SU-DHL-6 (cell line): Measurements from ENCODE around the gene GBX2.

Experiments used
- H2AFZ ChIP-seq: fragments of 200-600 bp; sonication (generic); 2 replicates; pipeline ENCODE4 v1.6.1; 2014; ENCODE audit warnings: low read depth, mild to moderate bottlenecking, moderate library complexity, mixed read lengths, antibody characterized with exemption, low read length; ENCODE audit not compliant: severe bottlenecking
- H3F3A ChIP-seq: fragments of 200-600 bp; shearing (Covaris generic); 2 replicates; pipeline ENCODE4 v1.6.0; 2016; ENCODE audit warnings: antibody characterized with exemption, mild to moderate bottlenecking; ENCODE audit not compliant: insufficient read depth
- H3K27ac ChIP-seq: fragments of 200-600 bp; sonication (generic); 2 replicates; pipeline ENCODE4 v1.5.1; 2016; ENCODE audit warnings: low read depth, mild to moderate bottlenecking, low read length, moderate library complexity, mixed read lengths
- H3K27me3 ChIP-seq: fragments of 200-600 bp; sonication (generic), shearing (Covaris generic); 2 replicates; pipeline ENCODE4 v1.6.0; 2014; ENCODE audit warnings: mild to moderate bottlenecking, low read length
- H3K36me3 ChIP-seq: fragments of 200-600 bp; sonication (generic); 2 replicates; pipeline ENCODE4 v1.6.1; 2014; ENCODE audit warnings: mild to moderate bottlenecking, low read length, mixed read lengths
- H3K4me2 ChIP-seq: fragments of 300-600, 200-600 bp; shearing (Covaris generic), sonication (generic); 2 replicates; pipeline ENCODE4 v1.6.0; 2014; ENCODE audit warnings: low read length, low read depth, mild to moderate bottlenecking; ENCODE audit not compliant: poor library complexity, severe bottlenecking
- H3K4me3 ChIP-seq: fragments of 200-600 bp; sonication (generic); 2 replicates; pipeline ENCODE4 v1.5.1; 2014; ENCODE audit warnings: antibody characterized with exemption, low read length, mild to moderate bottlenecking, mixed read lengths; ENCODE audit not compliant: insufficient read depth, poor library complexity, severe bottlenecking
- H3K79me2 ChIP-seq: fragments of 200-600 bp; sonication (generic); 2 replicates; pipeline ENCODE4 v1.6.1; 2014; ENCODE audit warnings: mild to moderate bottlenecking, low read length, moderate library complexity; ENCODE audit not compliant: insufficient read depth
- H3K9ac ChIP-seq: fragments of 200-600 bp; sonication (generic); 2 replicates; pipeline ENCODE4 v1.7.0; 2014; ENCODE audit warnings: mild to moderate bottlenecking, low read length
- H3K9me2 ChIP-seq: fragments of 200-600 bp; sonication (generic); replicated peaks from 2 replicates; pipeline ENCODE4 v1.6.1; 2014; ENCODE audit warnings: low read length; ENCODE audit not compliant: insufficient read depth
- H3K9me3 ChIP-seq: fragments of 200-600 bp; sonication (generic); 2 replicates; pipeline ENCODE4 v1.6.1; 2014; ENCODE audit warnings: low read length, mixed read lengths; ENCODE audit not compliant: insufficient read depth
- H4K20me1 ChIP-seq: fragments of 200-600 bp; sonication (generic); 2 replicates; pipeline ENCODE4 v1.6.1; 2014; ENCODE audit warnings: low read depth, mild to moderate bottlenecking, antibody characterized with exemption, low read length, moderate library complexity, mixed read lengths
- CTCF ChIP-seq: fragments of 200-600 bp; sonication (generic); IDR thresholded peaks from one replicate; pipeline ENCODE4 v1.5.1; 2017; ENCODE audit warnings: antibody characterized with exemption, mild to moderate bottlenecking, low read length, moderate library complexity; ENCODE audit not compliant: insufficient read depth, poor library complexity, severe bottlenecking
- EZH2phosphoT487 ChIP-seq: fragments of 200-600 bp; sonication (generic), shearing (Covaris generic); conservative IDR thresholded peaks from 2 replicates; pipeline ENCODE4 v1.6.1; 2018; ENCODE audit warnings: mild to moderate bottlenecking, antibody characterized with exemption, low read length, moderate library complexity, mixed read lengths

The GBX2 gene

GRCh38 chr2:236165842-236166795, 2.1 kb downstream of the GBX2 start:
- H3K79me2 ChIP-seq, result no peaks in the 10 kb centered on the region
- H3K36me3 ChIP-seq, result no peaks in the 10 kb centered on the region
- H3K9me3 ChIP-seq, result no peaks in the 10 kb centered on the region
- no peak overlapping the region for H3K4me3 ChIP-seq
- no peaks in the 10 kb centered on the region for H3K9me2 ChIP-seq
- no peak overlapping the region for H2AFZ ChIP-seq
- H3K27me3 ChIP-seq, result no peaks in the 10 kb centered on the region
- no peak for TF ChIP-seq CTCF
- no peak for TF ChIP-seq EZH2phosphoT487
- H3K27ac ChIP-seq, result no peak overlapping the region
- H4K20me1 ChIP-seq, result no peaks in the 10 kb centered on the region
- no peak overlapping the region for H3K9ac ChIP-seq
- no peak overlapping the region for H3K4me2 ChIP-seq
- no peaks in the 10 kb centered on the region for H3F3A ChIP-seq

- H2AFZ ChIP-seq, result no peak overlapping the region
- H3K4me2 ChIP-seq, result no peak overlapping the region
- H3F3A ChIP-seq, result no peaks in the 10 kb centered on the region
- no peak overlapping the region for H3K27ac ChIP-seq
- H3K4me3 ChIP-seq, result no peak overlapping the region
- no peaks in the 10 kb centered on the region for H3K36me3 ChIP-seq
- H3K79me2 ChIP-seq, result no peaks in the 10 kb centered on the region
- no peak overlapping the region for H3K9ac ChIP-seq
- no peaks in the 10 kb centered on the region for H4K20me1 ChIP-seq
- no peaks in the 10 kb centered on the region for H3K27me3 ChIP-seq
- H3K9me2 ChIP-seq, result no peaks in the 10 kb centered on the region
- no peak for TF ChIP-seq EZH2phosphoT487
- TF ChIP-seq CTCF, result no peak
- no peaks in the 10 kb centered on the region for H3K9me3 ChIP-seq
Observed at GRCh38 chr2:236164925-236165841, 3.0 kb downstream of the GBX2 start.

GRCh38 chr2:236164201-236164924, 3.8 kb downstream of the GBX2 start:
- no peaks in the 10 kb centered on the region for H3K27me3 ChIP-seq
- no peaks in the 10 kb centered on the region for H3K36me3 ChIP-seq
- H2AFZ ChIP-seq, result no peak overlapping the region
- no peak overlapping the region for H3K4me3 ChIP-seq
- no peaks in the 10 kb centered on the region for H4K20me1 ChIP-seq
- H3K79me2 ChIP-seq, result no peaks in the 10 kb centered on the region
- no peaks in the 10 kb centered on the region for H3K9me3 ChIP-seq
- no peak overlapping the region for H3K4me2 ChIP-seq
- no peak for TF ChIP-seq EZH2phosphoT487
- TF ChIP-seq CTCF, result no peak
- H3F3A ChIP-seq, result no peaks in the 10 kb centered on the region
- no peaks in the 10 kb centered on the region for H3K9me2 ChIP-seq
- no peak overlapping the region for H3K27ac ChIP-seq
- no peak overlapping the region for H3K9ac ChIP-seq
